HEK293 (cell line): ENCODE measurements around the gene CDH22.

Source experiments
- CTCF ChIA-PET: fragments of 350-600 bp; formaldehyde crosslinking; extraction: SDS; loops from one replicate; lab custom pipeline; 2021; ENCODE audit warnings: antibody characterized with exemption; lab: Yijun Ruan, JAX
- POLR2A ChIA-PET: fragments of 300-600 bp; formaldehyde crosslinking; extraction: SDS; loops from one replicate; lab custom pipeline; 2020; ENCODE audit warnings: antibody characterized with exemption, inconsistent platforms; lab: Yijun Ruan, JAX
- H3K27ac ChIP-seq: fragments of 200-500 bp; sonication (Bioruptor generic); 2 replicates; pipeline ENCODE4 v1.5.1; 2014; ENCODE audit warnings: low read depth, low read length, control low read depth, inconsistent platforms; ENCODE audit errors: extremely low read depth
- H3K36me3 ChIP-seq, 2 experiments: fragments of 200-500 bp in 1 of 2; sonication (Bioruptor generic) in 1 of 2; 1 replicate in 1 of 2; 2 replicates in 1 of 2; pipeline ENCODE4 v1.5.1; 2014 to 2017; ENCODE audit warnings: inconsistent platforms in 2 of 2, low read length in 2 of 2; ENCODE audit not compliant: control insufficient read depth in 2 of 2, insufficient read depth in 1 of 2
- H3K4me1 ChIP-seq: fragments of 200-500 bp; sonication (Bioruptor generic); 2 replicates; pipeline ENCODE4 v1.5.1; 2014; ENCODE audit warnings: mild to moderate bottlenecking, low read length, inconsistent platforms; ENCODE audit not compliant: control insufficient read depth, insufficient read depth
- H3K4me3 ChIP-seq: 2 replicates; pipeline ENCODE4 v1.5.1; 2011; ENCODE audit warnings: low read depth, mild to moderate bottlenecking, control low read depth, low read length, moderate library complexity
- H3K9me3 ChIP-seq: fragments of 200-500 bp; sonication (Bioruptor generic); 2 replicates; pipeline ENCODE4 v1.5.1; 2014; ENCODE audit warnings: low read depth, low read length, inconsistent platforms; ENCODE audit not compliant: control insufficient read depth, insufficient read depth
- EGR2 ChIP-seq: fragments of 450-650 bp; formaldehyde crosslinking; IDR thresholded peaks from 2 replicates; pipeline ENCODE4 v1.5.1; 2016; ENCODE audit warnings: low read depth, missing biosample characterization, missing genetic modification characterization
- GLIS2 ChIP-seq: fragments of 450-650 bp; formaldehyde crosslinking; IDR thresholded peaks from 2 replicates; pipeline ENCODE4 v1.5.1; 2016; ENCODE audit warnings: missing biosample characterization, missing genetic modification characterization
- OVOL3 ChIP-seq: fragments of 450-650 bp; formaldehyde crosslinking; IDR thresholded peaks from 2 replicates; pipeline ENCODE4 v1.5.1; 2016; ENCODE audit warnings: missing biosample characterization, missing genetic modification characterization
- RBAK ChIP-seq: fragments of 450-650 bp; formaldehyde crosslinking; IDR thresholded peaks from 2 replicates; pipeline ENCODE4 v1.5.1; 2016; ENCODE audit warnings: missing biosample characterization, missing genetic modification characterization
- SCRT1 ChIP-seq: fragments of 450-650 bp; formaldehyde crosslinking; IDR thresholded peaks from 2 replicates; pipeline ENCODE4 v1.5.1; 2016; ENCODE audit warnings: missing biosample characterization, missing genetic modification characterization, borderline replicate concordance
- SETDB1 ChIP-seq: IDR thresholded peaks from one replicate; pipeline ENCODE4 v1.6.1; 2017; ENCODE audit warnings: mild to moderate bottlenecking, low read length, moderate library complexity, mixed read lengths; ENCODE audit not compliant: insufficient read length
- YY1 ChIP-seq: fragments of 450-650 bp; formaldehyde crosslinking; IDR thresholded peaks from 2 replicates; pipeline ENCODE4 v1.5.1; 2018; ENCODE audit warnings: missing biosample characterization, missing genetic modification characterization
- ZBTB21 ChIP-seq: fragments of 450-650 bp; formaldehyde crosslinking; IDR thresholded peaks from 2 replicates; pipeline ENCODE4 v1.5.1; 2017; ENCODE audit warnings: missing biosample characterization, missing genetic modification characterization
- ZFHX2 ChIP-seq: fragments of 450-650 bp; formaldehyde crosslinking; conservative IDR thresholded peaks from 2 replicates; pipeline ENCODE4 v1.5.1; 2016; ENCODE audit warnings: missing biosample characterization, missing genetic modification characterization
- ZIC2 ChIP-seq: fragments of 450-650 bp; formaldehyde crosslinking; IDR thresholded peaks from 2 replicates; pipeline ENCODE4 v1.5.1; 2016; ENCODE audit warnings: missing biosample characterization, missing genetic modification characterization
- ZNF140 ChIP-seq: fragments of 450-650 bp; formaldehyde crosslinking; IDR thresholded peaks from 2 replicates; pipeline ENCODE4 v1.5.1; 2016; ENCODE audit warnings: missing biosample characterization, missing genetic modification characterization
- ZNF274 ChIP-seq, 2 experiments: fragments of 200-500 bp in 1 of 2; fragments of 450-650 bp in 1 of 2; sonication (Bioruptor generic) in 1 of 2; formaldehyde crosslinking in 1 of 2; IDR thresholded peaks; 2 replicates each; pipeline versions ENCODE4 v1.5.1 to v1.6.1; 2014 to 2016; ENCODE audit warnings: borderline replicate concordance in 1 of 2, inconsistent platforms in 1 of 2, low read length in 1 of 2, missing biosample characterization in 1 of 2, missing genetic modification characterization in 1 of 2
- ZNF280D ChIP-seq: fragments of 450-650 bp; formaldehyde crosslinking; IDR thresholded peaks from 2 replicates; pipeline ENCODE4 v1.5.1; 2016; ENCODE audit warnings: missing biosample characterization, missing genetic modification characterization
- ZNF366 ChIP-seq: fragments of 450-650 bp; formaldehyde crosslinking; conservative IDR thresholded peaks from 2 replicates; pipeline ENCODE4 v1.5.1; 2016; ENCODE audit warnings: missing biosample characterization, missing genetic modification characterization
- ZNF521 ChIP-seq: fragments of 450-650 bp; formaldehyde crosslinking; IDR thresholded peaks from 2 replicates; pipeline ENCODE4 v1.5.1; 2017; ENCODE audit warnings: missing biosample characterization, mild to moderate bottlenecking, missing genetic modification characterization
- ZNF561 ChIP-seq: fragments of 450-650 bp; IDR thresholded peaks from 2 replicates; pipeline ENCODE4 v1.5.1; 2018; ENCODE audit warnings: missing biosample characterization, missing genetic modification characterization, borderline replicate concordance
- ZNF623 ChIP-seq: fragments of 450-650 bp; formaldehyde crosslinking; IDR thresholded peaks from 2 replicates; pipeline ENCODE4 v1.5.1; 2016; ENCODE audit warnings: missing biosample characterization, missing genetic modification characterization
- ZNF629 ChIP-seq: fragments of 450-650 bp; formaldehyde crosslinking; IDR thresholded peaks from 2 replicates; pipeline ENCODE4 v1.5.1; 2017; ENCODE audit warnings: missing biosample characterization, missing genetic modification characterization
- ZSCAN5A ChIP-seq: fragments of 450-650 bp; formaldehyde crosslinking; IDR thresholded peaks from 2 replicates; pipeline ENCODE4 v1.5.1; 2016; ENCODE audit warnings: missing biosample characterization, missing genetic modification characterization

CDH22 gene

GRCh38 chr20:46169245-46170171 lies 138.8 kb downstream of the CDH22 start:
- TF ChIP-seq EGR2 (peak; percentile 77), ZNF561 (tag by site-specific recombination) (no peak), ZNF274 (IDR thresholded peaks at IDR 0.05; ENCODE audit: low read length) (no peak), ZNF274 (tag by site-specific recombination; IDR thresholded peaks at IDR 0.05; ENCODE audit: borderline replicate concordance) (no peak), ZIC2 (peak; percentile 31; the same call in 1 of the 2 replicates), ZFHX2 (peak; percentile 70)
- TF ChIP-seq, all 188 proteins: peak for 3
- POLR2A ChIA-PET, result no interaction called here
- Histone ChIP-seq H3K36me3 (no peaks in the 10 kb centered on the region), H3K27ac (no peak overlapping the region), H3K4me3 (no peak overlapping the region), H3K4me1 (no peaks in the 10 kb centered on the region), H3K9me3 (no peaks in the 10 kb centered on the region)
- CTCF ChIA-PET, result interaction anchor here (1.3 kb wide), 1 partner anchor 9 kb away, joined by 4 read pairs; no protein-coding TSS in a partner anchor

- Histone ChIP-seq H3K4me1 (no peaks in the 10 kb centered on the region), H3K4me3 (no peak overlapping the region), H3K27ac (no peak overlapping the region), H3K36me3 (no peaks in the 10 kb centered on the region), H3K9me3 (no peaks in the 10 kb centered on the region)
- ChIA-PET CTCF (interaction anchor here (0.6 kb wide), 1 partner anchor 85 kb away, joined by 3 read pairs; no protein-coding TSS in a partner anchor), POLR2A (no interaction called here)
- TF ChIP-seq YY1 (tag by site-specific recombination) (no peak), ZNF140 (tag by site-specific recombination) (no peak)
Observed at GRCh38 chr20:46168438-46168837, 139.9 kb downstream of the CDH22 start.

- H3K4me3 ChIP-seq, result no peak overlapping the region
- H3K36me3 ChIP-seq, result no peaks in the 10 kb centered on the region
- no peaks in the 10 kb centered on the region for H3K9me3 ChIP-seq
- ChIA-PET CTCF (interaction anchor here (0.7 to 1.2 kb wide), 3 partner anchors 7 to 181 kb away, joined by 3 read pairs; no protein-coding TSS in a partner anchor), POLR2A (no interaction called here)
- H3K4me1 ChIP-seq, result no peaks in the 10 kb centered on the region
- TF ChIP-seq ZNF280D (tag by site-specific recombination), result peak; percentile 74; the same call in 1 of the 2 replicates
- TF ChIP-seq RBAK (tag by site-specific recombination), result no peak
- no peak for TF ChIP-seq SETDB1
- no peak for TF ChIP-seq SCRT1 (tag by site-specific recombination)
- TF ChIP-seq GLIS2 (tag by site-specific recombination), result no peak
- TF ChIP-seq ZSCAN5A (tag by site-specific recombination), result 0 out of 2 replicates have a peak, but pooled peaks have one; percentile 57
- TF ChIP-seq ZNF629 (tag by site-specific recombination), result no peak
- TF ChIP-seq ZNF521 (tag by site-specific recombination), result no peak
- TF ChIP-seq ZNF623, result no peak
- no peak for TF ChIP-seq ZNF366 (tag by site-specific recombination)
- no peak for TF ChIP-seq OVOL3 (tag by site-specific recombination)
- TF ChIP-seq ZBTB21, result no peak
- no peak overlapping the region for H3K27ac ChIP-seq
Observed at GRCh38 chr20:46167080-46167479, 141.2 kb downstream of the CDH22 start.
